SKM-1 treated with dmso at 0.1 percent for 144 hours (cell line): ENCODE data around the gene ZNF69.
A peak's percentile ranks its signal among the peaks of the same experiment; 100 is the strongest.
"Not testable (repeated sequence)": the region's sequence is repeated elsewhere in the genome, so short reads cannot be mapped to it uniquely, and the experiment has no call there.

Experiments used
- DNase-seq: peaks from one replicate; lab custom pipeline; 2025; ENCODE audit not compliant: unreplicated experiment; lab: John Stamatoyannopoulos, UW

Gene ZNF69

GRCh38 chr19:11887611-11888531 is at the start of gene ZNF69:
Gene ZNF69, plus strand, starts transcription at chr19:11887782. Its CDS starts 142 bp downstream, at chr19:11887924.
- peak; percentile 63 for DNase-seq

GRCh38 chr19:11843722-11844121 is 43.9 kb upstream of the ZNF69 start:
- no peak for DNase-seq

- DNase-seq, result not testable (repeated sequence)
Measured at GRCh38 chr19:11847615-11848014, 40.0 kb upstream of the ZNF69 start.

GRCh38 chr19:11848200-11848593 is 39.4 kb upstream of the ZNF69 start:
- DNase-seq, result no peak

- no peak for DNase-seq
Measured at GRCh38 chr19:11848594-11849469, 38.8 kb upstream of the ZNF69 start, which contains the start of gene ZNF439. Gene ZNF439, plus strand, starts transcription at chr19:11848726. Its CDS starts 142 bp downstream, at chr19:11848868.

- DNase-seq, result not testable (repeated sequence)
Measured at GRCh38 chr19:11850289-11850688, 37.3 kb upstream of the ZNF69 start.

GRCh38 chr19:11853358-11853757 is 34.2 kb upstream of the ZNF69 start:
- DNase-seq, result no peak

- DNase-seq, result no peak
Measured at GRCh38 chr19:11856596-11857250, 30.9 kb upstream of the ZNF69 start.

GRCh38 chr19:11860721-11861120 is 26.9 kb upstream of the ZNF69 start:
- DNase-seq, result no peak

- DNase-seq, result peak; percentile 41
Measured at GRCh38 chr19:11861301-11861700, 26.3 kb upstream of the ZNF69 start.

GRCh38 chr19:11867766-11868165 is 19.8 kb upstream of the ZNF69 start:
- not testable (repeated sequence) for DNase-seq

GRCh38 chr19:11868188-11868587 is 19.4 kb upstream of the ZNF69 start:
- no peak for DNase-seq

GRCh38 chr19:11872624-11873023 is 15.0 kb upstream of the ZNF69 start:
- no peak for DNase-seq

GRCh38 chr19:11873762-11874161 is 13.8 kb upstream of the ZNF69 start:
- DNase-seq, result no peak

GRCh38 chr19:11879687-11880266 is 7.8 kb upstream of the ZNF69 start:
- peak; percentile 37 for DNase-seq

- DNase-seq, result no peak
Measured at GRCh38 chr19:11880598-11880997, 7.0 kb upstream of the ZNF69 start.

- DNase-seq, result peak; percentile 46
Measured at GRCh38 chr19:11881151-11881800, 6.3 kb upstream of the ZNF69 start.

- no peak for DNase-seq
Measured at GRCh38 chr19:11882606-11883005, 5.0 kb upstream of the ZNF69 start.

GRCh38 chr19:11887234-11887610 is 360 bp upstream of the ZNF69 start:
- DNase-seq, result no peak

GRCh38 chr19:11889901-11890300 is 2.3 kb downstream of the ZNF69 start:
- DNase-seq, result not testable (repeated sequence)
